ENCODE results near the gene TBCK. TPM values are rescaled to one million over a fixed set of nuclear protein-coding genes. Genes with fewer than 3 reads are reported as not detected.

TBCK gene
- total RNA-seq, 1 experiment from 2014 or later = 19.7 TPM

GRCh38 chr4:106036848-106037247 lies 279.2 kb downstream of the TBCK start:
- H3K27ac Mint-ChIP-seq (ENCODE audit: unreplicated experiment) = no peak overlapping the region
- H3K27me3 Mint-ChIP-seq (ENCODE audit: unreplicated experiment) = no peaks in the 10 kb centered on the region
- no peak for TF ChIP-seq CTCF (IDR thresholded peaks at IDR 0.05; ENCODE audit: unreplicated experiment)
- H3K4me3 Mint-ChIP-seq (ENCODE audit: low read depth, unreplicated experiment) = no peak overlapping the region
- no peak for DNase-seq
- intact Hi-C loops (cut with micrococcal nuclease; ENCODE audit: unreplicated experiment) = no loop called here
- no peaks in the 10 kb centered on the region for H3K36me3 Mint-ChIP-seq (ENCODE audit: insufficient read depth, unreplicated experiment)
- BruUV-seq (replicated peaks) = no TSS peak
- no peaks in the 10 kb centered on the region for H3K9me3 Mint-ChIP-seq (ENCODE audit: low read depth, unreplicated experiment)
- H3K4me1 Mint-ChIP-seq (ENCODE audit: low read depth, unreplicated experiment) = peaks cover 32% of the 10 kb centered on the region
- CTCF ChIA-PET = no interaction called here

GRCh38 chr4:106036334-106036733 lies 279.7 kb downstream of the TBCK start:
- intact Hi-C loops (cut with micrococcal nuclease; ENCODE audit: unreplicated experiment) = no loop called here
- CTCF ChIA-PET = no interaction called here
- Mint-ChIP-seq H3K36me3 (ENCODE audit: insufficient read depth, unreplicated experiment) (no peaks in the 10 kb centered on the region), H3K27me3 (ENCODE audit: unreplicated experiment) (no peaks in the 10 kb centered on the region), H3K4me3 (ENCODE audit: low read depth, unreplicated experiment) (no peak overlapping the region), H3K4me1 (ENCODE audit: low read depth, unreplicated experiment) (peaks cover 32% of the 10 kb centered on the region), H3K27ac (ENCODE audit: unreplicated experiment) (no peak overlapping the region), H3K9me3 (ENCODE audit: low read depth, unreplicated experiment) (no peaks in the 10 kb centered on the region)
- no peak for TF ChIP-seq CTCF (IDR thresholded peaks at IDR 0.05; ENCODE audit: unreplicated experiment)
- no TSS peak for BruUV-seq (replicated peaks)
- DNase-seq = no peak

GRCh38 chr4:106035204-106035603 lies 280.8 kb downstream of the TBCK start:
- CTCF ChIA-PET = no interaction called here
- peaks cover 32% of the 10 kb centered on the region for H3K4me1 Mint-ChIP-seq (ENCODE audit: low read depth, unreplicated experiment)
- BruUV-seq (replicated peaks) = no TSS peak
- intact Hi-C loops (cut with micrococcal nuclease; ENCODE audit: unreplicated experiment) = no loop called here
- no peak overlapping the region for H3K4me3 Mint-ChIP-seq (ENCODE audit: low read depth, unreplicated experiment)
- peaks cover under 1% of the 10 kb centered on the region for H3K9me3 Mint-ChIP-seq (ENCODE audit: low read depth, unreplicated experiment)
- no peak overlapping the region for H3K27ac Mint-ChIP-seq (ENCODE audit: unreplicated experiment)
- no peaks in the 10 kb centered on the region for H3K27me3 Mint-ChIP-seq (ENCODE audit: unreplicated experiment)
- DNase-seq = no peak
- TF ChIP-seq CTCF (IDR thresholded peaks at IDR 0.05; ENCODE audit: unreplicated experiment) = no peak
- H3K36me3 Mint-ChIP-seq (ENCODE audit: insufficient read depth, unreplicated experiment) = no peaks in the 10 kb centered on the region

- Mint-ChIP-seq H3K4me1 (ENCODE audit: low read depth, unreplicated experiment) (peaks cover 32% of the 10 kb centered on the region), H3K36me3 (ENCODE audit: insufficient read depth, unreplicated experiment) (no peaks in the 10 kb centered on the region), H3K4me3 (ENCODE audit: low read depth, unreplicated experiment) (no peak overlapping the region), H3K27ac (ENCODE audit: unreplicated experiment) (no peak overlapping the region), H3K9me3 (ENCODE audit: low read depth, unreplicated experiment) (peaks cover 3% of the 10 kb centered on the region), H3K27me3 (ENCODE audit: unreplicated experiment) (no peaks in the 10 kb centered on the region)
- TF ChIP-seq CTCF (IDR thresholded peaks at IDR 0.05; ENCODE audit: unreplicated experiment) = no peak
- DNase-seq = no peak
- BruUV-seq (replicated peaks) = no TSS peak
- CTCF ChIA-PET = no interaction called here
- intact Hi-C loops (cut with micrococcal nuclease; ENCODE audit: unreplicated experiment) = no loop called here
Measured at GRCh38 chr4:106034751-106035150, 281.3 kb downstream of the TBCK start.

- H3K36me3 Mint-ChIP-seq (ENCODE audit: insufficient read depth, unreplicated experiment) = no peaks in the 10 kb centered on the region
- no peak overlapping the region for H3K27ac Mint-ChIP-seq (ENCODE audit: unreplicated experiment)
- H3K4me3 Mint-ChIP-seq (ENCODE audit: low read depth, unreplicated experiment) = no peak overlapping the region
- BruUV-seq (replicated peaks) = no TSS peak
- no peak for DNase-seq
- peaks cover 32% of the 10 kb centered on the region for H3K4me1 Mint-ChIP-seq (ENCODE audit: low read depth, unreplicated experiment)
- no peak for TF ChIP-seq CTCF (IDR thresholded peaks at IDR 0.05; ENCODE audit: unreplicated experiment)
- H3K27me3 Mint-ChIP-seq (ENCODE audit: unreplicated experiment) = no peaks in the 10 kb centered on the region
- peaks cover 3% of the 10 kb centered on the region for H3K9me3 Mint-ChIP-seq (ENCODE audit: low read depth, unreplicated experiment)
- CTCF ChIA-PET = no interaction called here
- intact Hi-C loops (cut with micrococcal nuclease; ENCODE audit: unreplicated experiment) = no loop called here
Measured at GRCh38 chr4:106034220-106034619, 281.8 kb downstream of the TBCK start.
